ENCODE data around the gene APP.

The APP gene

DNA sequence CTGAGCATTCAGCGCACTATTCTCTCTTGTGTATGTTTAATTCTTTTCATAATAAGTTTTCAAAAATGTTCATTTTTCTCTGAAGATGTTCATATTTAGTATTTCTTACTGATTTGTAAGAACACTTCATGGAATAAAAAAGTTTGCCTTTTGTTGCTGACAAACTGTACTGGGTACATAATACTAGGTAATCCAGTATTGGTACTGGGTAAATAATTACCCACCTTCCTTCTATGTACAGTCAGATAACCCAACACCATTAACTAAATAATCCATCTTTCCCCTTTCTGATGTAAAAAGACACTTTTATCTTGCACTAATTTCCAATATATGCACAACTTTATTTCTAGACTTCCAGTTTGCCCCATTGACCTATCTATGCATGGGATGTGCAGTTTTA lies 23.9 kb downstream of the APP start:
- H3K9me3 ChIP-seq (ENCODE audit: control insufficient read depth, insufficient read depth, low read depth, low read length): no peaks in the 10 kb centered on the region
- POLR2A ChIA-PET: no interaction called here
- H3K27ac ChIP-seq (ENCODE audit: extremely low read depth, low read depth, low read length): no peak overlapping the region
- CTCF ChIA-PET: no interaction called here
- peaks cover 0 to 2% of the 10 kb centered on the region in 2 experiments; a peak in 1 of 3 replicates for H3K36me3 ChIP-seq (ENCODE audit: control insufficient read depth in 2 of 2, insufficient read depth in 1 of 2, low read length in 2 of 2)
- H3K4me1 ChIP-seq (ENCODE audit: control insufficient read depth, insufficient read depth, low read length): peaks cover 16% of the 10 kb centered on the region
- TF ChIP-seq YY1 (tag by site-specific recombination; IDR thresholded peaks at IDR 0.05) (no peak), OSR2 (tag by site-specific recombination; IDR thresholded peaks at IDR 0.05) (no peak), ZBTB48 (tag by site-specific recombination; IDR thresholded peaks at IDR 0.05) (no peak), KLF10 (tag by site-specific recombination; IDR thresholded peaks at IDR 0.05) (no peak), ZNF19 (tag by site-specific recombination; IDR thresholded peaks at IDR 0.05; ENCODE audit: low read depth) (no peak), ZNF521 (tag by site-specific recombination; IDR thresholded peaks at IDR 0.05) (no peak), ZNF768 (tag by site-specific recombination; IDR thresholded peaks at IDR 0.05) (no peak), ZNF292 (tag by site-specific recombination; IDR thresholded peaks at IDR 0.05; ENCODE audit: borderline replicate concordance, low read depth) (no peak), ZNF155 (tag by site-specific recombination; IDR thresholded peaks at IDR 0.05) (no peak), ZBTB21 (tag by site-specific recombination; IDR thresholded peaks at IDR 0.05) (no peak), ZNF133 (tag by site-specific recombination; IDR thresholded peaks at IDR 0.05) (no peak), ZIC2 (tag by site-specific recombination; IDR thresholded peaks at IDR 0.05) (no peak), KLF9 (tag by site-specific recombination; IDR thresholded peaks at IDR 0.05; ENCODE audit: low read depth) (no peak)
- TF ChIP-seq, protein P1, sequence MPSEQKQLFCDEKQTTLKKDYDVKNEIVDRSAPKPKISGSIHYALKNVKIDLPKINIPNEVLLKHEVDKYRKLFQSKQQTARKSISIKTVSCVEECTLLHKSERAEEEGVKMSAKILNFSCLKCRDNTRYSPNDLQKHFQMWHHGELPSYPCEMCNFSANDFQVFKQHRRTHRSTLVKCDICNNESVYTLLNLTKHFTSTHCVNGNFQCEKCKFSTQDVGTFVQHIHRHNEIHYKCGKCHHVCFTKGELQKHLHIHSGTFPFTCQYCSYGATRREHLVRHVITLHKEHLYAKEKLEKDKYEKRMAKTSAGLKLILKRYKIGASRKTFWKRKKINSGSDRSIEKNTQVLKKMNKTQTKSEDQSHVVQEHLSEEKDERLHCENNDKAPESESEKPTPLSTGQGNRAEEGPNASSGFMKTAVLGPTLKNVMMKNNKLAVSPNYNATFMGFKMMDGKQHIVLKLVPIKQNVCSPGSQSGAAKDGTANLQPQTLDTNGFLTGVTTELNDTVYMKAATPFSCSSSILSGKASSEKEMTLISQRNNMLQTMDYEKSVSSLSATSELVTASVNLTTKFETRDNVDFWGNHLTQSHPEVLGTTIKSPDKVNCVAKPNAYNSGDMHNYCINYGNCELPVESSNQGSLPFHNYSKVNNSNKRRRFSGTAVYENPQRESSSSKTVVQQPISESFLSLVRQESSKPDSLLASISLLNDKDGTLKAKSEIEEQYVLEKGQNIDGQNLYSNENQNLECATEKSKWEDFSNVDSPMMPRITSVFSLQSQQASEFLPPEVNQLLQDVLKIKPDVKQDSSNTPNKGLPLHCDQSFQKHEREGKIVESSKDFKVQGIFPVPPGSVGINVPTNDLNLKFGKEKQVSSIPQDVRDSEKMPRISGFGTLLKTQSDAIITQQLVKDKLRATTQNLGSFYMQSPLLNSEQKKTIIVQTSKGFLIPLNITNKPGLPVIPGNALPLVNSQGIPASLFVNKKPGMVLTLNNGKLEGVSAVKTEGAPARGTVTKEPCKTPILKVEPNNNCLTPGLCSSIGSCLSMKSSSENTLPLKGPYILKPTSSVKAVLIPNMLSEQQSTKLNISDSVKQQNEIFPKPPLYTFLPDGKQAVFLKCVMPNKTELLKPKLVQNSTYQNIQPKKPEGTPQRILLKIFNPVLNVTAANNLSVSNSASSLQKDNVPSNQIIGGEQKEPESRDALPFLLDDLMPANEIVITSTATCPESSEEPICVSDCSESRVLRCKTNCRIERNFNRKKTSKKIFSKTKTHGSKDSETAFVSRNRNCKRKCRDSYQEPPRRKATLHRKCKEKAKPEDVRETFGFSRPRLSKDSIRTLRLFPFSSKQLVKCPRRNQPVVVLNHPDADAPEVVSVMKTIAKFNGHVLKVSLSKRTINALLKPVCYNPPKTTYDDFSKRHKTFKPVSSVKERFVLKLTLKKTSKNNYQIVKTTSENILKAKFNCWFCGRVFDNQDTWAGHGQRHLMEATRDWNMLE (tag by site-specific recombination; conservative IDR thresholded peaks at IDR 0.05; ENCODE audit: low read depth): no peak
- TF ChIP-seq, protein P2, sequence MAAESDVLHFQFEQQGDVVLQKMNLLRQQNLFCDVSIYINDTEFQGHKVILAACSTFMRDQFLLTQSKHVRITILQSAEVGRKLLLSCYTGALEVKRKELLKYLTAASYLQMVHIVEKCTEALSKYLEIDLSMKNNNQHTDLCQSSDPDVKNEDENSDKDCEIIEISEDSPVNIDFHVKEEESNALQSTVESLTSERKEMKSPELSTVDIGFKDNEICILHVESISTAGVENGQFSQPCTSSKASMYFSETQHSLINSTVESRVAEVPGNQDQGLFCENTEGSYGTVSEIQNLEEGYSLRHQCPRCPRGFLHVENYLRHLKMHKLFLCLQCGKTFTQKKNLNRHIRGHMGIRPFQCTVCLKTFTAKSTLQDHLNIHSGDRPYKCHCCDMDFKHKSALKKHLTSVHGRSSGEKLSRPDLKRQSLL (tag by site-specific recombination; IDR thresholded peaks at IDR 0.05): no peak
- TF ChIP-seq, protein P3, sequence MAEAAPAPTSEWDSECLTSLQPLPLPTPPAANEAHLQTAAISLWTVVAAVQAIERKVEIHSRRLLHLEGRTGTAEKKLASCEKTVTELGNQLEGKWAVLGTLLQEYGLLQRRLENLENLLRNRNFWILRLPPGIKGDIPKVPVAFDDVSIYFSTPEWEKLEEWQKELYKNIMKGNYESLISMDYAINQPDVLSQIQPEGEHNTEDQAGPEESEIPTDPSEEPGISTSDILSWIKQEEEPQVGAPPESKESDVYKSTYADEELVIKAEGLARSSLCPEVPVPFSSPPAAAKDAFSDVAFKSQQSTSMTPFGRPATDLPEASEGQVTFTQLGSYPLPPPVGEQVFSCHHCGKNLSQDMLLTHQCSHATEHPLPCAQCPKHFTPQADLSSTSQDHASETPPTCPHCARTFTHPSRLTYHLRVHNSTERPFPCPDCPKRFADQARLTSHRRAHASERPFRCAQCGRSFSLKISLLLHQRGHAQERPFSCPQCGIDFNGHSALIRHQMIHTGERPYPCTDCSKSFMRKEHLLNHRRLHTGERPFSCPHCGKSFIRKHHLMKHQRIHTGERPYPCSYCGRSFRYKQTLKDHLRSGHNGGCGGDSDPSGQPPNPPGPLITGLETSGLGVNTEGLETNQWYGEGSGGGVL (tag by site-specific recombination; IDR thresholded peaks at IDR 0.05): no peak
- TF ChIP-seq, protein P4, sequence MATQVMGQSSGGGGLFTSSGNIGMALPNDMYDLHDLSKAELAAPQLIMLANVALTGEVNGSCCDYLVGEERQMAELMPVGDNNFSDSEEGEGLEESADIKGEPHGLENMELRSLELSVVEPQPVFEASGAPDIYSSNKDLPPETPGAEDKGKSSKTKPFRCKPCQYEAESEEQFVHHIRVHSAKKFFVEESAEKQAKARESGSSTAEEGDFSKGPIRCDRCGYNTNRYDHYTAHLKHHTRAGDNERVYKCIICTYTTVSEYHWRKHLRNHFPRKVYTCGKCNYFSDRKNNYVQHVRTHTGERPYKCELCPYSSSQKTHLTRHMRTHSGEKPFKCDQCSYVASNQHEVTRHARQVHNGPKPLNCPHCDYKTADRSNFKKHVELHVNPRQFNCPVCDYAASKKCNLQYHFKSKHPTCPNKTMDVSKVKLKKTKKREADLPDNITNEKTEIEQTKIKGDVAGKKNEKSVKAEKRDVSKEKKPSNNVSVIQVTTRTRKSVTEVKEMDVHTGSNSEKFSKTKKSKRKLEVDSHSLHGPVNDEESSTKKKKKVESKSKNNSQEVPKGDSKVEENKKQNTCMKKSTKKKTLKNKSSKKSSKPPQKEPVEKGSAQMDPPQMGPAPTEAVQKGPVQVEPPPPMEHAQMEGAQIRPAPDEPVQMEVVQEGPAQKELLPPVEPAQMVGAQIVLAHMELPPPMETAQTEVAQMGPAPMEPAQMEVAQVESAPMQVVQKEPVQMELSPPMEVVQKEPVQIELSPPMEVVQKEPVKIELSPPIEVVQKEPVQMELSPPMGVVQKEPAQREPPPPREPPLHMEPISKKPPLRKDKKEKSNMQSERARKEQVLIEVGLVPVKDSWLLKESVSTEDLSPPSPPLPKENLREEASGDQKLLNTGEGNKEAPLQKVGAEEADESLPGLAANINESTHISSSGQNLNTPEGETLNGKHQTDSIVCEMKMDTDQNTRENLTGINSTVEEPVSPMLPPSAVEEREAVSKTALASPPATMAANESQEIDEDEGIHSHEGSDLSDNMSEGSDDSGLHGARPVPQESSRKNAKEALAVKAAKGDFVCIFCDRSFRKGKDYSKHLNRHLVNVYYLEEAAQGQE (tag by site-specific recombination; IDR thresholded peaks at IDR 0.05): no peak
- TF ChIP-seq, protein P5, sequence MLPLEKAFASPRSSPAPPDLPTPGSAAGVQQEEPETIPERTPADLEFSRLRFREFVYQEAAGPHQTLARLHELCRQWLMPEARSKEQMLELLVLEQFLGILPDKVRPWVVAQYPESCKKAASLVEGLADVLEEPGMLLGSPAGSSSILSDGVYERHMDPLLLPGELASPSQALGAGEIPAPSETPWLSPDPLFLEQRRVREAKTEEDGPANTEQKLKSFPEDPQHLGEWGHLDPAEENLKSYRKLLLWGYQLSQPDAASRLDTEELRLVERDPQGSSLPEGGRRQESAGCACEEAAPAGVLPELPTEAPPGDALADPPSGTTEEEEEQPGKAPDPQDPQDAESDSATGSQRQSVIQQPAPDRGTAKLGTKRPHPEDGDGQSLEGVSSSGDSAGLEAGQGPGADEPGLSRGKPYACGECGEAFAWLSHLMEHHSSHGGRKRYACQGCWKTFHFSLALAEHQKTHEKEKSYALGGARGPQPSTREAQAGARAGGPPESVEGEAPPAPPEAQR (tag by site-specific recombination; IDR thresholded peaks at IDR 0.05): no peak
- H3K4me3 ChIP-seq (ENCODE audit: low read depth, low read length): no peak overlapping the region

All from HEK293 (cell line).